NCI-H1092 (cell line): Measurements from ENCODE around the gene ZBTB16.

Source experiments
- DNase-seq: peaks from one replicate; lab custom pipeline; 2025; lab: John Stamatoyannopoulos, UW

Gene ZBTB16

GRCh38 chr11:114131461-114131864 lies 72.0 kb downstream of the ZBTB16 start:
- no peak for DNase-seq

- DNase-seq: no peak
Observed at GRCh38 chr11:114132417-114132816, 72.9 kb downstream of the ZBTB16 start.

GRCh38 chr11:114132944-114133394 lies 73.5 kb downstream of the ZBTB16 start:
- DNase-seq: no peak

GRCh38 chr11:114133548-114134329 lies 74.2 kb downstream of the ZBTB16 start:
- no peak for DNase-seq

- no peak for DNase-seq
Observed at GRCh38 chr11:114134870-114135269, 75.4 kb downstream of the ZBTB16 start.

- no peak for DNase-seq
Observed at GRCh38 chr11:114135737-114136151, 76.2 kb downstream of the ZBTB16 start.

GRCh38 chr11:114136686-114137640 lies 77.5 kb downstream of the ZBTB16 start:
- no peak for DNase-seq

- no peak for DNase-seq
Observed at GRCh38 chr11:114137838-114138237, 78.3 kb downstream of the ZBTB16 start.

GRCh38 chr11:114138411-114138810 lies 78.9 kb downstream of the ZBTB16 start:
- no peak for DNase-seq

- DNase-seq: no peak
Observed at GRCh38 chr11:114140826-114141225, 81.3 kb downstream of the ZBTB16 start.

GRCh38 chr11:114141863-114142580 lies 82.5 kb downstream of the ZBTB16 start:
- DNase-seq: no peak

- no peak for DNase-seq
Observed at GRCh38 chr11:114142707-114143106, 83.2 kb downstream of the ZBTB16 start.

GRCh38 chr11:114145166-114145775 lies 85.8 kb downstream of the ZBTB16 start:
- DNase-seq: no peak

- DNase-seq: no peak
Observed at GRCh38 chr11:114147375-114148012, 88.0 kb downstream of the ZBTB16 start.

- DNase-seq: no peak
Observed at GRCh38 chr11:114148013-114148382, 88.5 kb downstream of the ZBTB16 start.

- DNase-seq: no peak
Observed at GRCh38 chr11:114149689-114150407, 90.3 kb downstream of the ZBTB16 start.

- DNase-seq: no peak
Observed at GRCh38 chr11:114150671-114151070, 91.2 kb downstream of the ZBTB16 start.

GRCh38 chr11:114151631-114152030 lies 92.1 kb downstream of the ZBTB16 start:
- no peak for DNase-seq

- no peak for DNase-seq
Observed at GRCh38 chr11:114152162-114152561, 92.7 kb downstream of the ZBTB16 start.

GRCh38 chr11:114152785-114153184 lies 93.3 kb downstream of the ZBTB16 start:
- no peak for DNase-seq

- no peak for DNase-seq
Observed at GRCh38 chr11:114153224-114153623, 93.7 kb downstream of the ZBTB16 start.
